GOT3 (cell line): ENCODE data around the gene GREM1.

Experiments used
- DNase-seq: peaks from one replicate; lab custom pipeline; 2025; ENCODE audit warnings: mixed read lengths; lab: John Stamatoyannopoulos, UW

The GREM1 gene

GRCh38 chr15:32694222-32694983 is 23.4 kb upstream of the GREM1 start:
- DNase-seq: no peak

- DNase-seq: no peak
Measured at GRCh38 chr15:32698773-32699390, 18.9 kb upstream of the GREM1 start.

DNA sequence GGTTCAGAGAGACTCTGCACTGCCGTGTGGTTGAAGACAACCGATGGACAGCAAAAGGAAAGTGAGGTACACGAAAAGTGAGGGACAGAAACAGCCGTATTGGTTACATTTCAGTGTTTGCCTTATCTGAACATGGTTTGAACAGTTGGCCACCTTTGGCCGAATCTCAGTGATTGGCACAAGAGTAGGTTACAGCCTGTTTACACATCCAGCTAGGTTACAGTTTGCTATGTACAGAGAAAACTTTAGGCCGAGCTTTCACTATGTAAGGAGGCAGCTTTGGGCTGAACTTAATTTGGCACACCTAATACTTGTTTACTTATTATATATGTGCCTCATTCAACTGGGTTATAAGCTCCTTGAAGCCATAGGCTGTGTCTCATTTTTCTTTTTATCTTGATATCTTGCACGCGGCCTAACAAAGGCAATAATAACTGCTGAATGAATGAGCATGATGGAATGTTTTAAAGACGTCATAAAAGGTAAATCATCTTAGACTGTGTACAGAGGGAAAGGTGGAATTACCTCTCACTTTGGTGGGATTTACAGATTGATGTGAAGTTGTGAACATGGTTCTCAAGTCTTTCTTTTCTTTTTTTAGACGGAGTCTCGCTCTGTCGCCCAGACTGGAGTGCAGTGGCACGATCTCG is 17.2 kb upstream of the GREM1 start:
- DNase-seq: no peak

GRCh38 chr15:32701863-32702262 is 15.9 kb upstream of the GREM1 start:
- DNase-seq: no peak

DNA sequence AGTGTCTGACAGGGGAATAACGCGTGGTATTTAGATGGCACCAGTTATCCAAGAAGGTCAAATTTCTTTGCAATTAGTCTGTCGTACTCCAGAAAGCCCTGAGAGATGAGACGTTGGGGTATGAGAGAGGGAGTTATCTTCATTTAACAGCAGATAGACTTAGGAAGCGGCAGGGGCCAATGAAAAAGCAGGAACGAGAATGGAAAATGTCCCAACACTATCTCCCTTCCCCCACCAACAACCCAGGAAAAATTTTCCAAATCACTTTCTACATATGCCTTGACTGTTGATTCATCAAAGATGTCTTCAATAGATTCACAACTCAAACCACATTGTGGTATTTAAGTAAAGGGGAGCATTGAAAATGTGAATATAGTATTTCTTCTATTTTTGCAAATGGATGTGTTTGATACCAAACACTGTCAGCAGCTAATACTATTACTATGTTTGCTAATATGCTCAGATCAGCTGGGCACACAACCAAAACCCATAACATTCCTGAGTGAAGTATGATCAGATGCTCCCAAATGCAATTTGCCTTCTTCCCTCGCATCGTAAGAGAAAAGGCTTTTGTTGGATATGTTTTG is 13.3 kb upstream of the GREM1 start:
- DNase-seq: no peak

GRCh38 chr15:32705446-32705845 is 12.4 kb upstream of the GREM1 start:
- no peak for DNase-seq

GRCh38 chr15:32706704-32707103 is 11.1 kb upstream of the GREM1 start:
- no peak for DNase-seq

- DNase-seq: no peak
Measured at GRCh38 chr15:32707436-32707835, 10.4 kb upstream of the GREM1 start.

DNA sequence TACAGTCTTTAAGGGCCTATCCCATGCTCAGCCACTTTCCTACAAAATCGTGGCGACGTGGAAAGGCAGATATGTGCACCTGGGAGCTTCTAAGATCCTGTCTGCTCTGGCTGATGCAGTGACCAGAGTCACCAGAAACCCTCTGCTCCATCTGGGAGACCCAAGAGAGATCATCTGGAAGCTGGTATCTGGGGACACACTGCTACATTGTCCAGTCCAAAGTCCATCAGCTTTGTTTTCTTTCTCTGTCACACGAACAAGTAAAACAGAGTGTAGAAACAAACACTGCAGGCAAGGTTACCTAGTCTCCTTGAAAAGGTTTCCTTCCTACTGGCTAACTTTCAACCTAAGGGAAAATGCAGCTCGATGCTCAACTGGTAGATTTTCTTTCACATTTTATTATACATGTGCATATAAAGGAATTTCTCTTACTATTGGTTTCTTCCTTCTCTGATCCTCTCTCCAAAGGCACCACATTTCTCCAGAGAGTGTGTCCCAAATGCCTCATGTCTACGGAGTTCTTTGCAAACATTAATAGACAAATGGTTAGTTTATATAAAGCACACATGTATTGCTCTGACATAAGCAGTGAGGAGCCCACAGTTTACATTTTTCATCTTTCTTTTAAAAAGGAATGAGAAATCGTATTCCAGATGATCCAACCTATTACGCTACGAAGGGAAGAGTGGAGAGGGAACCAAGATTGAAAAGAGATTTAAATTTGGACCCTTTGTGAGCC is 8.3 kb upstream of the GREM1 start:
- no peak for DNase-seq

GRCh38 chr15:32715276-32715675 is 2.5 kb upstream of the GREM1 start:
- DNase-seq: no peak

DNA sequence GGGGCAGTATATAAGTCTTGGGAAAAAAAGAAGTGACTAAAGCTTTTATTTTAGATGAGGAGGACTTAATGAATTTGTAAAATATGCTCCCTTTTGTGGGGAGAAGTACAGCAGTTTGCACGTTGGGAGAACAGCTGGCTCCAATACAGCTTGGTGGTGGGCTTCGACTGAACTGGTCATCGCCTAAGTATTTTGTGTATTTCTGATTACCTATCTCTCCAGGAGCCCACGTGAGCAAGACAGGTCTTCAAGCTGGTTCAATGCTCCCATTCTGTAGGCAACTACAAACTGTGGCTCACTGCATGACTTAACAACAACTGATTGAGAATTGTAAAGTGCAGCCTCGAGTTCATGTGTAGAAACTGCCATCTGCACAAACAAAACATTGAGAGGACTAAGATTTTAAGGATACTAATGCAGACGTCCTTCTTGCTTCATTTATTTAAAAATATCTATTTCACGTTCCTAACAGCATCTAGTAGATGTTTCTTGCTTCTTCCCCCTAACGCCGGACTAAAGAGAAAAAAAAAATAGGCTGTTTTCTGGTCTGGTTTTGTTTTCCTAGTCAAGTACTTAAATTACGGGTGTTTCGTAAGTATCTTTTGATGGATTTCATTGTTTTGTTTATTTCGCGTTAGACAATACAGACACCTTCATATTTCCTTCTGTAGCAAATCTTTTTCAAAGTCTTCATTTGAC is 1.4 kb upstream of the GREM1 start:
- DNase-seq: no peak

- DNase-seq: no peak
Measured at GRCh38 chr15:32716915-32717425, 834 bp upstream of the GREM1 start.

- DNase-seq: no peak
Measured at GRCh38 chr15:32718227-32718820, 520 bp downstream of the GREM1 start.

GRCh38 chr15:32718821-32719716 is 1.3 kb downstream of the GREM1 start:
- no peak for DNase-seq

GRCh38 chr15:32721596-32721995 is 3.8 kb downstream of the GREM1 start:
- DNase-seq: no peak

GRCh38 chr15:32722136-32722535 is 4.3 kb downstream of the GREM1 start:
- no peak for DNase-seq

DNA sequence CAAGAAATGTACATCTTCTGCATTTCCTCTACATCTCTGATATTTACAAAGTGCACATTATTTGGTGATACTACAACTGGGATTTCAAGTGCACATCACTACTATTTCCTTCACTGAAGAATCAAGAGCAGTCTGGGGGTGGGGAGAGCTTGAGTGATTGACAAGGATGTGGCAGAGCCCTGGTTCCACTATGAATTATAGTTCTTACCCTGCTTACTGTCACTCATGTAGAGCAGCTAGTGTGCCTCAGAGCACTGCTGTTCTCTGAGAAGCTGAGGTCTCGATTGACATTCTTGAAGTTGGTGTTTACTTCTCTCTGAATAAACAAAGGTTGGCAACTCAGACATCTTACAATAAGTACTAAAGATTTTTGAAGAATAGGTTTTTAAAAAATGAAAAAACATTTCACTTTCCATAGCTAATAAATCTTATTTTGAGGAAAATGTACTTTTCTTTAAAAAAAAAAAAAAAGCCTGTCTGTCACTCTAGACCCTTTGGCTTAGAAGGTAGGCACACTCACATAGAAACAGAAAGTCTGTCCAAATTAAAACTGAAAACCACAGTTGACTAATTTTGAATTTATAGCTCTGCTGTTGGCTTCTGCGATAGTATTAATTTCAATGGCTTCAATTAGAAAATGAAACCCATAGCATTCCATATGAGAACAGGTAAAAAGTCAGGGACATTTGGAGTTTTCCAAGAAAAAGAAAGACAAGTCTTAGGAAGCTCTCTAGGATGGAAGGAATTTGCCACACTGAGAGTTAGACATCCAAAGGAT is 5.6 kb downstream of the GREM1 start:
- no peak for DNase-seq

DNA sequence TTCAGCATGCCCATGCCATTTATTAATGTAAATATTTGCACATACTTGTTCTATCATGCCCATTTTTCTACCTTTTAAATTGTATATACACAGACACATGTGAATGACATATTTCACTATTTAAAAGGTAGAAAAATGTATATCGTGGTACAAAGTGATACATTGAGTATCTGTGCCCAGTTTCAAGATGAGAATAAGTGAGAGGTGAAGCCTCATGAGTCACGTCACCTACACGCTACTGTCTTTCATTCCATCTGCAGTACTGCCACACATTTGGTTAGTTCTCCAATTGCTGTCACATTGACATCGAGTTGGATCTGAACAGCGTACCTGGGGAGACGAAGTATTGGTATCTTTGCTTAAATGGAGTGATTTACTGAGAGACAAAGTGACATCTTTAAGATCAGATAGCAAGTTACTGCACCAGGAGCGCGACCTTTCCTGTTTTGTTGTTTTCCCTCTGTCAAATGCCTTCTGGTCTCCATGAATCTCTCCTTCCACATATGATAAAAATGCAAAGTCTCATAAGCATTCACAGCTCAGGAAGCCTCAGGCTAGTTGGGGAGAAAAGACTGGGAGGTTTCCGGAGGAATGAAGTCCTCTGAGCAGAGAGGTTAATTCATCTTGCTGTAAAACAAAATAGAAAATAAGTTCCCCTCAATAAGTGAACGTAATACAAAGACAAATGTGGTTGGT is 12.0 kb downstream of the GREM1 start:
- no peak for DNase-seq
